H9 (cell line): ENCODE measurements around the gene CLECL1. TPM values are rescaled to one million over a fixed set of nuclear protein-coding genes. Genes with fewer than 3 reads are reported as not detected.

Experiments
- DNase-seq: peaks from one replicate; pipeline ENCODE4 v3.0.0-alpha.2; 2017
- H2AFZ ChIP-seq: one replicate; pipeline ENCODE4 v1.6.1; 2013; ENCODE audit warnings: mild to moderate bottlenecking, low read length, control low read depth, moderate library complexity
- H2AK5ac ChIP-seq: 2 replicates; pipeline ENCODE4 v1.6.1; 2013; ENCODE audit warnings: low read length, control low read depth, mixed read lengths; ENCODE audit not compliant: insufficient read length
- H2BK120ac ChIP-seq: one replicate; pipeline ENCODE4 v1.6.1; 2013; ENCODE audit warnings: low read depth, mild to moderate bottlenecking, low read length, control low read depth, inconsistent platforms; ENCODE audit not compliant: poor library complexity, severe bottlenecking
- H2BK12ac ChIP-seq: 2 replicates; pipeline ENCODE4 v1.6.1; 2013; ENCODE audit warnings: low read length, control low read depth, mixed read lengths, low read depth; ENCODE audit not compliant: insufficient read length
- H2BK15ac ChIP-seq: 2 replicates; pipeline ENCODE4 v1.6.1; 2013; ENCODE audit warnings: low read depth, low read length, control low read depth
- H2BK20ac ChIP-seq: one replicate; pipeline ENCODE4 v1.6.1; 2013; ENCODE audit warnings: low read depth, mild to moderate bottlenecking, low read length, control low read depth, inconsistent platforms; ENCODE audit not compliant: poor library complexity, severe bottlenecking
- H2BK5ac ChIP-seq: 2 replicates; pipeline ENCODE4 v1.6.1; 2013; ENCODE audit warnings: low read length, control low read depth, mixed read lengths; ENCODE audit not compliant: insufficient read length
- H3K14ac ChIP-seq: 2 replicates; pipeline ENCODE4 v1.6.1; 2013; ENCODE audit warnings: low read length, control low read depth; ENCODE audit not compliant: insufficient read depth
- H3K18ac ChIP-seq: 2 replicates; pipeline ENCODE4 v1.6.1; 2013; ENCODE audit warnings: low read depth, mild to moderate bottlenecking, mixed read lengths, low read length, control low read depth; ENCODE audit not compliant: insufficient read length
- H3K23ac ChIP-seq: 2 replicates; pipeline ENCODE4 v1.6.1; 2013; ENCODE audit warnings: low read length, control low read depth, mixed read lengths, low read depth; ENCODE audit not compliant: insufficient read length
- H3K23me2 ChIP-seq: 2 replicates; pipeline ENCODE4 v1.6.1; 2013; ENCODE audit warnings: low read depth, mild to moderate bottlenecking, mixed read lengths, low read length, control low read depth; ENCODE audit not compliant: insufficient read length, poor library complexity, severe bottlenecking
- H3K27ac ChIP-seq: 2 replicates; pipeline ENCODE4 v1.5.1; 2013; ENCODE audit warnings: low read length, control low read depth, mixed read lengths, low read depth; ENCODE audit not compliant: insufficient read length
- H3K27me3 ChIP-seq: 2 replicates; pipeline ENCODE4 v1.6.1; 2013; ENCODE audit warnings: low read length, control low read depth, inconsistent platforms; ENCODE audit not compliant: insufficient read depth
- H3K4ac ChIP-seq: 2 replicates; pipeline ENCODE4 v1.6.1; 2013; ENCODE audit warnings: low read depth, mild to moderate bottlenecking, control low read depth, inconsistent platforms, low read length, moderate library complexity
- H3K4me1 ChIP-seq: 2 replicates; pipeline ENCODE4 v1.6.1; 2013; ENCODE audit warnings: low read length, control low read depth, inconsistent platforms; ENCODE audit not compliant: insufficient read depth
- H3K4me2 ChIP-seq: 2 replicates; pipeline ENCODE4 v1.6.1; 2013; ENCODE audit warnings: low read length, control low read depth, mixed read lengths; ENCODE audit not compliant: insufficient read length, insufficient read depth
- H3K56ac ChIP-seq: 2 replicates; pipeline ENCODE4 v1.6.1; 2013; ENCODE audit warnings: low read depth, mild to moderate bottlenecking, mixed read lengths, low read length, control low read depth; ENCODE audit not compliant: insufficient read length
- H3K79me1 ChIP-seq: 2 replicates; pipeline ENCODE4 v1.6.1; 2013; ENCODE audit warnings: low read depth, mild to moderate bottlenecking, moderate library complexity, low read length, control low read depth, inconsistent platforms; ENCODE audit not compliant: insufficient read depth, poor library complexity, severe bottlenecking
- H3K79me2 ChIP-seq: 2 replicates; pipeline ENCODE4 v1.6.1; 2013; ENCODE audit warnings: low read length, control low read depth, inconsistent platforms; ENCODE audit not compliant: insufficient read depth
- H3K9ac ChIP-seq: 2 replicates; pipeline ENCODE4 v1.6.1; 2013; ENCODE audit warnings: low read length, control low read depth, mixed read lengths; ENCODE audit not compliant: insufficient read length; ENCODE audit errors: extremely low read depth
- H3K9me3 ChIP-seq: one replicate; pipeline ENCODE4 v1.6.1; 2013; ENCODE audit warnings: low read depth, low read length, inconsistent platforms; ENCODE audit not compliant: control insufficient read depth
- H3T11ph ChIP-seq: one replicate; pipeline ENCODE4 v1.6.1; 2013; ENCODE audit warnings: mild to moderate bottlenecking, low read length, control low read depth, inconsistent platforms
- H4K20me1 ChIP-seq: one replicate; pipeline ENCODE4 v1.6.1; 2013; ENCODE audit not compliant: control insufficient read depth, insufficient read length, insufficient read depth
- H4K5ac ChIP-seq: 2 replicates; pipeline ENCODE4 v1.6.1; 2013; ENCODE audit warnings: low read depth, mild to moderate bottlenecking, mixed read lengths, low read length, control low read depth; ENCODE audit not compliant: insufficient read length
- H4K8ac ChIP-seq: replicated peaks from 2 replicates; pipeline ENCODE4 v1.6.1; 2013; ENCODE audit warnings: low read length, control low read depth, mixed read lengths, low read depth; ENCODE audit not compliant: insufficient read length
- H4K91ac ChIP-seq: 2 replicates; pipeline ENCODE4 v1.6.1; 2013; ENCODE audit warnings: low read depth, mild to moderate bottlenecking, moderate library complexity, mixed read lengths, low read length, control low read depth; ENCODE audit not compliant: insufficient read length
- H3K27ac Mint-ChIP-seq, 3 experiments: 2 replicates in 2 of 3; 3 replicates in 1 of 3; pipeline ENCODE4 v1.8.0; 2020 to 2021; ENCODE audit warnings: mixed read lengths in 3 of 3, mild to moderate bottlenecking in 1 of 3, moderate library complexity in 1 of 3
- H3K27me3 Mint-ChIP-seq: 2 replicates; pipeline ENCODE4 v1.8.0; 2021; ENCODE audit warnings: low read depth, mild to moderate bottlenecking, moderate library complexity, mixed read lengths
- H3K36me3 Mint-ChIP-seq, 3 experiments: 2 replicates in 2 of 3; 3 replicates in 1 of 3; pipeline ENCODE4 v1.8.0; 2020 to 2021; ENCODE audit warnings: low read depth in 3 of 3, mixed read lengths in 3 of 3; ENCODE audit not compliant: insufficient read depth in 1 of 3
- H3K4me1 Mint-ChIP-seq, 2 experiments: 2 replicates each; pipeline ENCODE4 v1.8.0; 2020; ENCODE audit warnings: mixed read lengths in 2 of 2
- H3K4me3 Mint-ChIP-seq, 2 experiments: 2 replicates in 1 of 2; 3 replicates in 1 of 2; pipeline ENCODE4 v1.8.0; 2020 to 2021; ENCODE audit warnings: mild to moderate bottlenecking in 2 of 2, mixed read lengths in 2 of 2, moderate library complexity in 1 of 2
- H3K9me3 Mint-ChIP-seq, 2 experiments: 2 replicates in 1 of 2; 3 replicates in 1 of 2; pipeline ENCODE4 v1.8.0; 2020; ENCODE audit warnings: mild to moderate bottlenecking in 2 of 2, mixed read lengths in 2 of 2, moderate library complexity in 1 of 2
- CTCF ChIP-seq: fragments of 200-600 bp; sonication (generic); conservative IDR thresholded peaks from 3 replicates; pipeline ENCODE4 v1.8.0; 2021; ENCODE audit warnings: antibody characterized with exemption, mild to moderate bottlenecking
- WGBS: extraction: QIAGEN DNeasy Blood & Tissue Kit; methylation state at CpG from one replicate; pipeline ENCODE4 v1.1.7; 2013; ENCODE audit warnings: missing lambda C conversion rate, low lambda C conversion rate, mixed read lengths; ENCODE audit not compliant: insufficient read length; ENCODE audit errors: extremely low coverage; 5-methylcytosine and 5-hydroxymethylcytosine counted together
- total RNA-seq: library from RNA; stranded (reverse); gene quantifications from 2 replicates; pipeline ENCODE4 v1.2.1, GENCODE V29; 2021

CLECL1 gene
- total RNA-seq, 1 experiment from 2014 or later = not detected

DNA sequence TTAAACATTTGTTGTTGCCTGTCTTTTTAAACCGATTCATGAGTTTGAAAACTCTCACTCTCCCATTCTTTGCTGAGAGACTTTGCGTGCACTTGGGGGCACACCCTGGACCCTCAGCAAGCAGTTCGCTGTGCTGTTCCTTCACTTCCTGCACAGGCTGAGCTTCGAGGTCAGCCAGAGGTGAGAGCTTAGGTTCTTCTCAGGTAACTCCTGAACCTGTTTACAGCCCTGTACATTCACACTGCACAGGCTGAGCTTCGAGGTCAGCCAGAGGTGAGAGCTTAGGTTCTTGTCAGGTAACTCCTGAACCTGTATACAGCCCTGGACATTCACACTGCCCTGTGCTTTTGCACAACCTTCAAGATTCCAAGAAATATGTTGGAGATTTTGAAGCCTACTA lies 9.8 kb upstream of the CLECL1 start:
- Histone ChIP-seq H3K79me1 (no peaks in the 10 kb centered on the region), H3K4me2 (no peak overlapping the region), H3K27me3 (no peaks in the 10 kb centered on the region), H3K4me1 (no peaks in the 10 kb centered on the region), H2BK15ac (no peak overlapping the region), H3K27ac (no peak overlapping the region), H3K23me2 (no peaks in the 10 kb centered on the region), H3K79me2 (no peaks in the 10 kb centered on the region), H4K5ac (no peak overlapping the region), H3K9me3 (no peaks in the 10 kb centered on the region), H3K56ac (no peak overlapping the region), H4K20me1 (no peaks in the 10 kb centered on the region), H3K18ac (no peak overlapping the region), H3T11ph (no peak overlapping the region), H2AFZ (no peak overlapping the region), H2BK20ac (no peak overlapping the region), H3K9ac (no peak overlapping the region), H2BK120ac (no peak overlapping the region), H3K4ac (no peak overlapping the region), H3K23ac (no peak overlapping the region), H3K14ac (no peak overlapping the region), H4K8ac (no peak overlapping the region), H4K91ac (no peak overlapping the region), H2BK5ac (no peak overlapping the region), H2BK12ac (no peak overlapping the region), H2AK5ac (no peak overlapping the region)
- H3K4me1 Mint-ChIP-seq = peaks cover 5 to 6% of the 10 kb centered on the region in 2 experiments
- no peaks in the 10 kb centered on the region; a peak in 1 of 7 replicates for H3K36me3 Mint-ChIP-seq
- no peaks in the 10 kb centered on the region for H3K27me3 Mint-ChIP-seq
- no peaks in the 10 kb centered on the region; a peak in 1 of 5 replicates for H3K9me3 Mint-ChIP-seq
- H3K27ac Mint-ChIP-seq = peak overlapping the region in 1 of 3 experiments; percentile 65; a peak in 1 of 7 replicates
- TF ChIP-seq CTCF = no peak
- no CpG with 5 or more reads among the region's 5 CpGs for WGBS
- no peak overlapping the region for H3K4me3 Mint-ChIP-seq
- DNase-seq = no peak
